H1 (cell line): ENCODE data around the gene TMEM258. TPM values are rescaled to one million over a fixed set of nuclear protein-coding genes. Genes with fewer than 3 reads are reported as not detected.
A peak's percentile ranks its signal among the peaks of the same experiment; 100 is the strongest.

Experiments
- CTCF ChIA-PET: fragments of 300-600 bp; sonication (Branson Sonifier 250); formaldehyde crosslinking; loops from one replicate; lab custom pipeline; 2021; ENCODE audit not compliant: partially characterized antibody; lab: Charles Lee
- POLR2A ChIA-PET: fragments of 300-600 bp; sonication (Branson Sonifier 250); formaldehyde crosslinking; loops from one replicate; lab custom pipeline; 2021; ENCODE audit warnings: inconsistent platforms; ENCODE audit not compliant: partially characterized antibody; lab: Charles Lee
- DNase-seq, 2 experiments: peaks; one replicate each; pipeline versions ENCODE4 v3.0.0 to v3.0.0-alpha.2; 2010 to 2022; ENCODE audit warnings: low spot score in 2 of 2, low read depth in 1 of 2, mixed read lengths in 1 of 2
- FAIRE-seq: peaks from 2 replicates; lab custom pipeline; 2011; peaks lifted over from hg19 to GRCh38; lab: Jason Lieb, UNC
- H2AFZ ChIP-seq: 2 replicates; pipeline ENCODE4 v1.8.1; 2012; ENCODE audit warnings: low read length, inconsistent platforms
- H2AK5ac ChIP-seq: 2 replicates; pipeline ENCODE4 v1.6.1; 2013; ENCODE audit warnings: low read depth, low read length
- H2BK120ac ChIP-seq: replicated peaks from 2 replicates; pipeline ENCODE3; 2013; ENCODE audit warnings: low read depth, low read length, inconsistent platforms
- H2BK12ac ChIP-seq: 2 replicates; pipeline ENCODE4 v1.6.1; 2013; ENCODE audit warnings: low read depth, low read length
- H2BK15ac ChIP-seq: 2 replicates; pipeline ENCODE4 v1.6.1; 2013; ENCODE audit warnings: low read length
- H2BK20ac ChIP-seq: 2 replicates; pipeline ENCODE4 v1.6.1; 2013; ENCODE audit warnings: low read length
- H2BK5ac ChIP-seq: 2 replicates; pipeline ENCODE4 v1.6.1; 2013; ENCODE audit warnings: low read depth, low read length
- H3K14ac ChIP-seq: 2 replicates; pipeline ENCODE4 v1.6.1; 2013; ENCODE audit warnings: inconsistent platforms; ENCODE audit not compliant: insufficient read length
- H3K18ac ChIP-seq: 2 replicates; pipeline ENCODE4 v1.6.1; 2013; ENCODE audit warnings: low read length; ENCODE audit errors: extremely low read depth
- H3K23ac ChIP-seq: 2 replicates; pipeline ENCODE4 v1.6.1; 2013; ENCODE audit warnings: inconsistent platforms; ENCODE audit not compliant: insufficient read length
- H3K23me2 ChIP-seq: 2 replicates; pipeline ENCODE4 v1.6.1; 2013; ENCODE audit warnings: low read depth, low read length
- H3K27ac ChIP-seq: 2 replicates; pipeline ENCODE4 v1.6.1; 2011; ENCODE audit warnings: low read depth, low read length, inconsistent platforms
- H3K27me3 ChIP-seq, 4 experiments: replicated peaks in 1 of 4; 1 replicate in 1 of 4; 2 replicates in 3 of 4; pipeline versions ENCODE4 v1.6.1 to v1.8.1; 2011 to 2013; ENCODE audit warnings: low read length in 3 of 4, mild to moderate bottlenecking in 3 of 4, inconsistent platforms in 2 of 4, mixed read lengths in 2 of 4, moderate library complexity in 1 of 4; ENCODE audit not compliant: control insufficient read depth in 3 of 4, insufficient read depth in 3 of 4; ENCODE audit errors: extremely low read depth in 1 of 4
- H3K36me3 ChIP-seq, 4 experiments: 2 replicates each; pipeline versions ENCODE4 v1.6.1 to v1.8.1; 2011 to 2013; ENCODE audit warnings: mild to moderate bottlenecking in 4 of 4, low read length in 3 of 4, moderate library complexity in 2 of 4, control low read depth in 1 of 4, inconsistent platforms in 1 of 4; ENCODE audit not compliant: insufficient read depth in 4 of 4, control insufficient read depth in 2 of 4
- H3K4ac ChIP-seq: replicated peaks from 2 replicates; pipeline ENCODE3; 2013; ENCODE audit warnings: low read length, low read depth, mixed read lengths, inconsistent platforms; ENCODE audit not compliant: insufficient read length
- H3K4me1 ChIP-seq, 4 experiments: replicated peaks in 1 of 4; 1 replicate in 1 of 4; 2 replicates in 3 of 4; pipeline versions ENCODE4 v1.6.1 to v1.8.1; 2011 to 2013; ENCODE audit warnings: low read length in 3 of 4, inconsistent platforms in 2 of 4, mixed read lengths in 1 of 4; ENCODE audit not compliant: insufficient read depth in 4 of 4, control insufficient read depth in 3 of 4
- H3K4me2 ChIP-seq, 2 experiments: 2 replicates each; pipeline versions ENCODE4 v1.6.1 to v1.8.1; 2011 to 2013; ENCODE audit warnings: low read depth in 2 of 2, low read length in 2 of 2, control low read depth in 1 of 2, inconsistent platforms in 1 of 2, mild to moderate bottlenecking in 1 of 2; ENCODE audit not compliant: insufficient read depth in 1 of 2
- H3K4me3 ChIP-seq, 4 experiments: fragments of 200-600, 300-600 bp in 1 of 4; sonication (generic), shearing (Covaris generic), sonication (Bioruptor Twin) in 1 of 4; 2 replicates each; pipeline versions ENCODE4 v1.5.1 to v1.8.1; 2011 to 2016; ENCODE audit warnings: low read length in 4 of 4, low read depth in 3 of 4, control low read depth in 2 of 4, inconsistent platforms in 2 of 4, mild to moderate bottlenecking in 2 of 4, mixed read lengths in 1 of 4, moderate library complexity in 1 of 4; ENCODE audit not compliant: insufficient read depth in 2 of 4; ENCODE audit errors: extremely low read depth in 1 of 4
- H3K56ac ChIP-seq: replicated peaks from 2 replicates; pipeline ENCODE3; 2013; ENCODE audit warnings: low read depth, mild to moderate bottlenecking, mixed read lengths, low read length, inconsistent platforms; ENCODE audit not compliant: insufficient read length
- H3K79me1 ChIP-seq: 2 replicates; pipeline ENCODE4 v1.6.1; 2013; ENCODE audit warnings: low read depth, low read length, control low read depth
- H3K79me2 ChIP-seq, 2 experiments: 2 replicates each; pipeline versions ENCODE4 v1.6.1 to v1.8.1; 2012 to 2013; ENCODE audit warnings: low read length in 2 of 2, mild to moderate bottlenecking in 2 of 2, inconsistent platforms in 1 of 2; ENCODE audit not compliant: insufficient read depth in 2 of 2, control insufficient read depth in 1 of 2
- H3K9ac ChIP-seq, 4 experiments: replicated peaks in 1 of 4; 1 replicate in 1 of 4; 2 replicates in 3 of 4; pipeline versions ENCODE4 v1.6.1 to v1.8.1; 2011 to 2013; ENCODE audit warnings: low read depth in 3 of 4, low read length in 3 of 4, control low read depth in 2 of 4, mild to moderate bottlenecking in 2 of 4, moderate library complexity in 2 of 4, inconsistent platforms in 1 of 4; ENCODE audit errors: extremely low read depth in 1 of 4
- H3K9me3 ChIP-seq, 2 experiments: 2 replicates each; pipeline versions ENCODE4 v1.6.1 to v1.8.1; 2012 to 2013; ENCODE audit warnings: mild to moderate bottlenecking in 2 of 2, moderate library complexity in 2 of 2, control low read depth in 1 of 2, inconsistent platforms in 1 of 2, low read depth in 1 of 2, low read length in 1 of 2, mixed read lengths in 1 of 2; ENCODE audit not compliant: insufficient read depth in 2 of 2
- H4K20me1 ChIP-seq, 2 experiments: replicated peaks in 1 of 2; 2 replicates each; pipeline versions ENCODE3 to v1.8.1; 2011 to 2013; ENCODE audit warnings: inconsistent platforms in 2 of 2, low read length in 2 of 2, mild to moderate bottlenecking in 1 of 2; ENCODE audit not compliant: insufficient read depth in 2 of 2, control insufficient read depth in 1 of 2
- H4K5ac ChIP-seq: 2 replicates; pipeline ENCODE4 v1.6.1; 2013; ENCODE audit warnings: low read length, low read depth, mixed read lengths, inconsistent platforms; ENCODE audit not compliant: insufficient read length
- H4K8ac ChIP-seq: 2 replicates; pipeline ENCODE4 v1.8.0; 2013; ENCODE audit warnings: mild to moderate bottlenecking, moderate library complexity, low read length, inconsistent platforms; ENCODE audit not compliant: insufficient read depth; ENCODE audit errors: extremely low read depth
- H4K91ac ChIP-seq: replicated peaks from 2 replicates; pipeline ENCODE3; 2013; ENCODE audit warnings: low read length, mixed read lengths, inconsistent platforms; ENCODE audit not compliant: insufficient read length
- RXRA ChIP-seq: IDR thresholded peaks from 2 replicates; pipeline ENCODE4 v1.6.1; 2011; ENCODE audit warnings: low read depth, mild to moderate bottlenecking, low read length, moderate library complexity; ENCODE audit not compliant: insufficient read depth
- WGBS, 2 experiments: shearing (Covaris generic) in 1 of 2; methylation state at CpG; one replicate each; pipeline versions ENCODE4 v1.1.6 to v1.1.7; 2013 to 2015; ENCODE audit warnings: low lambda C conversion rate in 2 of 2, mixed read lengths in 2 of 2, inconsistent platforms in 1 of 2, low coverage in 1 of 2, missing lambda C conversion rate in 1 of 2; ENCODE audit not compliant: insufficient replicate concordance in 2 of 2, insufficient coverage in 1 of 2, insufficient read length in 1 of 2; ENCODE audit errors: extremely low coverage in 1 of 2, missing lambda C conversion rate in 1 of 2; 5-methylcytosine and 5-hydroxymethylcytosine counted together
- polyA plus RNA-seq, 7 experiments: library from polyadenylated mRNA; depleted of rRNA in 3 of 7; stranded (reverse) in 5 of 7; unstranded in 2 of 7; fragments of >200 nt in 5 of 7; fragments of 200-250 nt in 2 of 7; gene quantifications; 1 replicate in 5 of 7; 2 replicates in 1 of 7; 4 replicates in 1 of 7; pipeline versions ENCODE4 v1.2.1 to v1.2.3, GENCODE V29; 2011 to 2013; ENCODE audit warnings: missing spikeins in 2 of 7, mixed read lengths in 2 of 7
- total RNA-seq: library from RNA; stranded (reverse); fragmentation: NEBNext Ultra II Directional; extraction: Animal tissue kit (Norgen Biotek cat#: 25700); gene quantifications from 2 replicates; pipeline ENCODE4 v1.2.1, GENCODE V29; 2021

The TMEM258 gene
- total and polyA plus RNA-seq, 2 of the 8 experiments (the other 6 are each of a cell fraction or from before 2014, with no cell fraction given), result 186 to 759 TPM

GRCh38 chr11:61775106-61775505, 17.3 kb downstream of the TMEM258 start:
- no peak overlapping the region for H3K56ac ChIP-seq
- CTCF ChIA-PET, result interaction anchor here (0.9 to 7.2 kb wide), 16 partner anchors 8 to 93 kb away, joined by 3 to 52 read pairs (median 4); partner anchors contain the start of genes FEN1, MYRF and TMEM258
- 0 out of 2 replicates have a peak overlapping the region, but pooled peaks have one; percentile 39 for H2AK5ac ChIP-seq
- no peak overlapping the region for H2BK12ac ChIP-seq
- no peaks in the 10 kb centered on the region; a peak in 1 of 7 replicates for H3K27me3 ChIP-seq
- POLR2A ChIA-PET, result interaction anchor here (0.7 to 4.0 kb wide), 3 partner anchors 13 to 22 kb away, joined by 4 to 16 read pairs (median 6); no protein-coding TSS in a partner anchor
- DNase-seq (no peak), FAIRE-seq (no peak)
- H4K91ac ChIP-seq, result no peak overlapping the region
- no peak overlapping the region for H4K8ac ChIP-seq
- no peak overlapping the region for H3K4me2 ChIP-seq
- no peaks in the 10 kb centered on the region for H4K20me1 ChIP-seq
- no peak overlapping the region for H3K9ac ChIP-seq
- H3K4me1 ChIP-seq, result peaks cover 0 to 19% (median 10%) of the 10 kb centered on the region in 4 experiments; a peak in 6 of 7 replicates
- H2AFZ ChIP-seq, result no peak overlapping the region
- H3K23me2 ChIP-seq, result no peaks in the 10 kb centered on the region
- no peak overlapping the region for H4K5ac ChIP-seq
- H2BK5ac ChIP-seq, result no peak overlapping the region
- H2BK15ac ChIP-seq, result no peak overlapping the region
- H2BK120ac ChIP-seq, result no peak overlapping the region
- H3K36me3 ChIP-seq, result no peaks in the 10 kb centered on the region
- no peak overlapping the region for H3K18ac ChIP-seq
- no peaks in the 10 kb centered on the region for H3K79me1 ChIP-seq
- no peak overlapping the region for H3K14ac ChIP-seq
- no peak overlapping the region for H2BK20ac ChIP-seq
- no peak overlapping the region for H3K4ac ChIP-seq
- no peak overlapping the region for H3K4me3 ChIP-seq
- H3K9me3 ChIP-seq, result no peaks in the 10 kb centered on the region
- H3K27ac ChIP-seq, result no peak overlapping the region
- 87% methylated on average over 3 of the region's 6 CpGs; no CpG with 5 or more reads in 1 of the 2 experiments for WGBS, 2 experiments
- no peaks in the 10 kb centered on the region for H3K79me2 ChIP-seq
- H3K23ac ChIP-seq, result no peak overlapping the region
- no peak for TF ChIP-seq RXRA
